ENCODE measurements around the gene AJAP1. TPM values are rescaled to one million over a fixed set of nuclear protein-coding genes. Genes with fewer than 3 reads are reported as not detected.

Gene AJAP1
- total and polyA plus RNA-seq, 2 donors (not counting 1 experiment from before 2014, with no cell fraction given), result 0.01 TPM; not detected in 1

DNA sequence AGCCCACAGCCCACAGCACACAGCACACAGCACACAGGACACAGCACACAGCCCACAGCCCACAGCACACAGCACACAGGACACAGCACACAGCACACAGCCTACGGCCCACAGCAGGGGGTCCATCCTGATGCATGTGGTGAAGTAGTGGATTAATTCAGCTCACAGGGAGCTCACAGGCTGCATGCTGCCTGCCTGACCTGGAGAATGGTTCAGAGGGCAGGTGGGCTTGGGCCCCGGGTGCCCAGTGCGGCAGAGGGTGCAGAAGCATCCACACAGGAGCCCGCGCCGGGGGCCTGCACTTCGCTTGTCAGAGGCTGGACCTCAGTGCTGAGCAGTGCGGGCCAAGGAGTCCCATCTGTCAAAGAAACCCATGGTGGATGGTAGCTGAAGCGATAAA is 21.1 kb upstream of the AJAP1 start:
- H3K9ac ChIP-seq (ENCODE audit: insufficient read depth, low read length), result no peak overlapping the region
- H3K27ac ChIP-seq (ENCODE audit: insufficient read depth, low read length), result no peak overlapping the region
- H3K79me2 ChIP-seq (ENCODE audit: control insufficient read depth, insufficient read depth, low read length), result no peaks in the 10 kb centered on the region
- no peak for DNase-seq (ENCODE audit: low read depth in 2 of 2)
- no peaks in the 10 kb centered on the region for H3K27me3 ChIP-seq (ENCODE audit: control insufficient read depth, insufficient read depth, low read length)
- no peak overlapping the region for H2AFZ ChIP-seq (ENCODE audit: low read length)
- no peaks in the 10 kb centered on the region for H3K4me1 ChIP-seq (ENCODE audit: control insufficient read depth, extremely low read depth, insufficient read depth, low read length)
- H4K20me1 ChIP-seq (ENCODE audit: control insufficient read depth, extremely low read depth, insufficient read depth, low read length), result no peaks in the 10 kb centered on the region
- no peak for TF ChIP-seq EZH2 (IDR thresholded peaks at IDR 0.05; ENCODE audit: low read length, missing control alignments)
- TF ChIP-seq, protein P1, sequence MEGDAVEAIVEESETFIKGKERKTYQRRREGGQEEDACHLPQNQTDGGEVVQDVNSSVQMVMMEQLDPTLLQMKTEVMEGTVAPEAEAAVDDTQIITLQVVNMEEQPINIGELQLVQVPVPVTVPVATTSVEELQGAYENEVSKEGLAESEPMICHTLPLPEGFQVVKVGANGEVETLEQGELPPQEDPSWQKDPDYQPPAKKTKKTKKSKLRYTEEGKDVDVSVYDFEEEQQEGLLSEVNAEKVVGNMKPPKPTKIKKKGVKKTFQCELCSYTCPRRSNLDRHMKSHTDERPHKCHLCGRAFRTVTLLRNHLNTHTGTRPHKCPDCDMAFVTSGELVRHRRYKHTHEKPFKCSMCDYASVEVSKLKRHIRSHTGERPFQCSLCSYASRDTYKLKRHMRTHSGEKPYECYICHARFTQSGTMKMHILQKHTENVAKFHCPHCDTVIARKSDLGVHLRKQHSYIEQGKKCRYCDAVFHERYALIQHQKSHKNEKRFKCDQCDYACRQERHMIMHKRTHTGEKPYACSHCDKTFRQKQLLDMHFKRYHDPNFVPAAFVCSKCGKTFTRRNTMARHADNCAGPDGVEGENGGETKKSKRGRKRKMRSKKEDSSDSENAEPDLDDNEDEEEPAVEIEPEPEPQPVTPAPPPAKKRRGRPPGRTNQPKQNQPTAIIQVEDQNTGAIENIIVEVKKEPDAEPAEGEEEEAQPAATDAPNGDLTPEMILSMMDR (conservative IDR thresholded peaks at IDR 0.05 in 1 of 2, IDR thresholded peaks at IDR 0.05 in 1 of 2; ENCODE audit: low read depth in 1 of 2, low read length in 2 of 2), result no peak
- no peak overlapping the region for H3K4me2 ChIP-seq (ENCODE audit: extremely low read depth, insufficient read depth, low read length)
- no peaks in the 10 kb centered on the region for H3K9me3 ChIP-seq (ENCODE audit: control insufficient read depth, insufficient read depth, low read depth, low read length)
- H3K4me3 ChIP-seq (replicated peaks in 1 of 4; ENCODE audit: control extremely low read depth in 1 of 4, insufficient read depth in 1 of 4, low read depth in 3 of 4, low read length in 4 of 4), result no peak overlapping the region
- H3K36me3 ChIP-seq (ENCODE audit: control insufficient read depth, insufficient read depth, low read length), result no peaks in the 10 kb centered on the region

DNA sequence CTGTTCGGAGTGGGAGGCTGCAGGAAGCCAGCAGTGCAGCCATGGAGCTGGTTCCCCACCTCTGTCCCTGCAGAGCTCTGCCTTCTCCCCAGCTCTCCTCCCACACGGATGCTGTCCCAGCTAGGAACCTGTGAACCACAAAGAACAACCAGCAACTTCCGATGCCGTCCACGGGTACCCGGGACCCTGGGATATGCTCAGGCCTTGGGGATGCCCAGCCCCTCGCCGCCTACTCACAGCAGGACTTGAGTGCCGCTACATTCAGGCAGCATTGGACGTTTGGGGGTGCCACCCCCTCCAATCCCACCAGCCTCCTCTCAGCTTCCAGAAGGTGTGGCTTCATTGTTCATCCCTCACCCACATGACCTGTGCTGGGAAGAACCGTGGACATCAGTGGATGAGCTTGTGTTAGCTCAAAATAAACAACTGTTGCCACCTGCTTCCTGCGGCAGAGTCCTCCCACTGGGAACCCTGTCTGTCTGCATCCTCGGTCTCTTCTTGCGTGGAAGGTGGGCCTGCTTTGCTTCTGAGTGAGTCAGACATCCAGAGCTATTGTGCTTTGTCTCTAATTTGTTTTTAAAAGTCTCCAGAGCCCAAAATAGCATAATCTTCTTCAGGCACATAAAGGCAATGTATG is 20.1 kb upstream of the AJAP1 start:
- Histone ChIP-seq H3K27me3 (ENCODE audit: control insufficient read depth, insufficient read depth, low read length) (no peaks in the 10 kb centered on the region), H3K4me1 (ENCODE audit: control insufficient read depth, extremely low read depth, insufficient read depth, low read length) (no peaks in the 10 kb centered on the region), H3K36me3 (ENCODE audit: control insufficient read depth, insufficient read depth, low read length) (no peaks in the 10 kb centered on the region), H4K20me1 (ENCODE audit: control insufficient read depth, extremely low read depth, insufficient read depth, low read length) (no peaks in the 10 kb centered on the region), H3K79me2 (ENCODE audit: control insufficient read depth, insufficient read depth, low read length) (no peaks in the 10 kb centered on the region), H2AFZ (ENCODE audit: low read length) (no peak overlapping the region), H3K4me3 (replicated peaks in 1 of 4; ENCODE audit: control extremely low read depth in 1 of 4, insufficient read depth in 1 of 4, low read depth in 3 of 4, low read length in 4 of 4) (no peak overlapping the region), H3K4me2 (ENCODE audit: extremely low read depth, insufficient read depth, low read length) (no peak overlapping the region), H3K27ac (ENCODE audit: insufficient read depth, low read length) (no peak overlapping the region), H3K9ac (ENCODE audit: insufficient read depth, low read length) (no peak overlapping the region), H3K9me3 (ENCODE audit: control insufficient read depth, insufficient read depth, low read depth, low read length) (no peaks in the 10 kb centered on the region)
- no peak for TF ChIP-seq EZH2 (IDR thresholded peaks at IDR 0.05; ENCODE audit: low read length, missing control alignments)
- TF ChIP-seq, protein P1 (conservative IDR thresholded peaks at IDR 0.05 in 1 of 2, IDR thresholded peaks at IDR 0.05 in 1 of 2; ENCODE audit: low read depth in 1 of 2, low read length in 2 of 2), result no peak
- no peak for DNase-seq (ENCODE audit: low read depth in 2 of 2)

DNA sequence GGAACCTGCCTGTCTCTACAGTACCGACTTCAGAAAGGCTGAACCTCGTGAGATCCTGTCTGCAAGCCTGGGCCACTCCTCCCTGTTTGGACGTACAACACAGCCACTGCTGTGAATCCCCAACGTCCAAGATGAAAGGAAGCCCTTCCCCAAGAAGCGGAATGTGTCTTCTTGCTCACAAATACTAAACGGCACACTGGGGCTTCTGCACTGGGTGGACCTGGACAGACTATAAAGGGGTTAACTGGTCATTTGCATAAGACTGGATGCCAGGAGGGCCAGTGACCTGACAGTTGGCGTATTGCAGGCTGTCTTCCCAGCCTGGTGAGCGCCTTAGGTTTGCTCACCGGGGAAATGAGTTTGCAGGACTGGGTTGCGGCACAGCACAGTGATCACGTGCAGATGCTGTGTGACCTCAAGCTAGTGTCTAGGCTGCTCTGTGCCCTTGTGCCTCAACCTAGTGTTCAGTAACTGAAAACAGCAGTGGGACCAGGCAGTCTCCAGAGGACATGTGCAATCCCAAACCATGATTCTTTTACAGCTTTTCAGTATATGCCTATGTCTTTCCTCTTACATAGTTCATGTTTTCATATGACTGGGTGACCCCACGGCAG is 19.5 kb upstream of the AJAP1 start:
- Histone ChIP-seq H3K4me2 (ENCODE audit: extremely low read depth, insufficient read depth, low read length) (no peak overlapping the region), H3K36me3 (ENCODE audit: control insufficient read depth, insufficient read depth, low read length) (no peaks in the 10 kb centered on the region), H3K79me2 (ENCODE audit: control insufficient read depth, insufficient read depth, low read length) (no peaks in the 10 kb centered on the region), H3K4me3 (replicated peaks in 1 of 4; ENCODE audit: control extremely low read depth in 1 of 4, insufficient read depth in 1 of 4, low read depth in 3 of 4, low read length in 4 of 4) (no peak overlapping the region), H3K9me3 (ENCODE audit: control insufficient read depth, insufficient read depth, low read depth, low read length) (no peaks in the 10 kb centered on the region), H3K27me3 (ENCODE audit: control insufficient read depth, insufficient read depth, low read length) (no peaks in the 10 kb centered on the region), H3K4me1 (ENCODE audit: control insufficient read depth, extremely low read depth, insufficient read depth, low read length) (no peaks in the 10 kb centered on the region), H4K20me1 (ENCODE audit: control insufficient read depth, extremely low read depth, insufficient read depth, low read length) (no peaks in the 10 kb centered on the region), H2AFZ (ENCODE audit: low read length) (no peak overlapping the region), H3K27ac (ENCODE audit: insufficient read depth, low read length) (no peak overlapping the region), H3K9ac (ENCODE audit: insufficient read depth, low read length) (no peak overlapping the region)
- no peak for DNase-seq (ENCODE audit: low read depth in 2 of 2)
- TF ChIP-seq, protein P1 (conservative IDR thresholded peaks at IDR 0.05 in 1 of 2, IDR thresholded peaks at IDR 0.05 in 1 of 2; ENCODE audit: low read depth in 1 of 2, low read length in 2 of 2), result no peak

All from fibroblast of lung (primary cell).